Mesenchymal stem cell (in vitro differentiated cells and primary cell): ENCODE data around the gene SDHAF1.

Experiments
- DNase-seq: peaks from one replicate; pipeline ENCODE4 v3.0.0-alpha.2; 2013
- H2AFZ ChIP-seq: one replicate; pipeline ENCODE4 v1.6.1; 2013; ENCODE audit warnings: low read depth, mild to moderate bottlenecking, control low read depth, inconsistent platforms, low read length, moderate library complexity
- H2AK5ac ChIP-seq: 2 replicates; pipeline ENCODE4 v1.6.1; 2013; ENCODE audit warnings: low read length, moderate library complexity, mild to moderate bottlenecking, inconsistent platforms; ENCODE audit not compliant: severe bottlenecking
- H2BK120ac ChIP-seq: one replicate; pipeline ENCODE4 v1.6.1; 2013; ENCODE audit warnings: low read depth, mild to moderate bottlenecking, inconsistent platforms, low read length, moderate library complexity
- H2BK12ac ChIP-seq, 2 experiments: one replicate each; pipeline ENCODE4 v1.6.1; 2013; ENCODE audit warnings: inconsistent platforms in 2 of 2, low read length in 2 of 2, mild to moderate bottlenecking in 2 of 2, moderate library complexity in 2 of 2, control low read depth in 1 of 2
- H2BK15ac ChIP-seq: one replicate; pipeline ENCODE4 v1.6.1; 2013; ENCODE audit warnings: mild to moderate bottlenecking, low read depth, inconsistent platforms; ENCODE audit not compliant: poor library complexity, severe bottlenecking
- H2BK5ac ChIP-seq: 2 replicates; pipeline ENCODE4 v1.6.1; 2013; ENCODE audit warnings: low read depth, mild to moderate bottlenecking, low read length, control low read depth, inconsistent platforms; ENCODE audit not compliant: poor library complexity, severe bottlenecking
- H3K14ac ChIP-seq, 2 experiments: one replicate each; pipeline ENCODE4 v1.6.1; 2013; ENCODE audit warnings: inconsistent platforms in 2 of 2, low read length in 2 of 2, control low read depth in 1 of 2, mild to moderate bottlenecking in 1 of 2, moderate library complexity in 1 of 2
- H3K18ac ChIP-seq, 2 experiments: one replicate each; pipeline ENCODE4 v1.6.1; 2013; ENCODE audit warnings: inconsistent platforms in 2 of 2, low read length in 2 of 2, control low read depth in 1 of 2, low read depth in 1 of 2, mild to moderate bottlenecking in 1 of 2
- H3K23ac ChIP-seq, 2 experiments: one replicate each; pipeline ENCODE4 v1.6.1; 2013; ENCODE audit warnings: inconsistent platforms in 2 of 2, low read length in 2 of 2, mild to moderate bottlenecking in 2 of 2, moderate library complexity in 2 of 2, control low read depth in 1 of 2
- H3K27ac ChIP-seq: 2 replicates; pipeline ENCODE4 v1.5.1; 2013; ENCODE audit warnings: mild to moderate bottlenecking, moderate library complexity, low read length, control low read depth, inconsistent platforms; ENCODE audit not compliant: poor library complexity, severe bottlenecking
- H3K27me3 ChIP-seq, 2 experiments: 2 replicates each; pipeline versions ENCODE4 v1.6.1 to v1.7.0; 2013; ENCODE audit warnings: low read length in 2 of 2, mild to moderate bottlenecking in 2 of 2, moderate library complexity in 2 of 2, control low read depth in 1 of 2, inconsistent platforms in 1 of 2; ENCODE audit not compliant: control insufficient read depth in 1 of 2, insufficient read depth in 1 of 2
- H3K36me3 ChIP-seq, 2 experiments: 2 replicates each; pipeline versions ENCODE4 v1.6.1 to v1.7.0; 2013; ENCODE audit warnings: low read length in 2 of 2, control low read depth in 1 of 2, inconsistent platforms in 1 of 2, low read depth in 1 of 2, mild to moderate bottlenecking in 1 of 2; ENCODE audit not compliant: insufficient read depth in 2 of 2, control insufficient read depth in 1 of 2
- H3K4ac ChIP-seq, 2 experiments: one replicate each; pipeline ENCODE4 v1.6.1; 2013; ENCODE audit warnings: inconsistent platforms in 2 of 2, low read length in 2 of 2, mild to moderate bottlenecking in 2 of 2, moderate library complexity in 2 of 2, control low read depth in 1 of 2, low read depth in 1 of 2
- H3K4me1 ChIP-seq: 2 replicates; pipeline ENCODE4 v1.6.1; 2013; ENCODE audit warnings: low read depth, low read length, control low read depth; ENCODE audit not compliant: control insufficient read depth, insufficient read depth
- H3K4me2 ChIP-seq: 2 replicates; pipeline ENCODE4 v1.6.1; 2013; ENCODE audit warnings: low read length, mild to moderate bottlenecking, inconsistent platforms; ENCODE audit not compliant: poor library complexity, severe bottlenecking
- H3K4me3 ChIP-seq, 2 experiments: 2 replicates each; pipeline versions ENCODE4 v1.5.1 to v1.7.0; 2013; ENCODE audit warnings: low read length in 2 of 2, mild to moderate bottlenecking in 2 of 2, control low read depth in 1 of 2, low read depth in 1 of 2; ENCODE audit not compliant: insufficient read depth in 1 of 2
- H3K79me1 ChIP-seq: replicated peaks from 2 replicates; pipeline ENCODE4 v1.6.1; 2013; ENCODE audit warnings: mild to moderate bottlenecking, control low read depth, low read length, inconsistent platforms; ENCODE audit not compliant: poor library complexity, severe bottlenecking
- H3K9ac ChIP-seq: 2 replicates; pipeline ENCODE4 v1.7.0; 2013; ENCODE audit warnings: mild to moderate bottlenecking, low read length, moderate library complexity
- H3K9me3 ChIP-seq: 2 replicates; pipeline ENCODE4 v1.7.0; 2013; ENCODE audit warnings: mild to moderate bottlenecking, low read length; ENCODE audit not compliant: control insufficient read depth
- H4K8ac ChIP-seq: one replicate; pipeline ENCODE4 v1.6.1; 2013; ENCODE audit warnings: inconsistent platforms, mild to moderate bottlenecking, low read length, moderate library complexity
- H4K91ac ChIP-seq: one replicate; pipeline ENCODE4 v1.6.1; 2013; ENCODE audit warnings: mild to moderate bottlenecking, low read length, inconsistent platforms
- WGBS: methylation state at CpG from one replicate; pipeline ENCODE4 v1.1.7; 2013; ENCODE audit warnings: mixed read lengths; 5-methylcytosine and 5-hydroxymethylcytosine counted together

SDHAF1 gene

DNA sequence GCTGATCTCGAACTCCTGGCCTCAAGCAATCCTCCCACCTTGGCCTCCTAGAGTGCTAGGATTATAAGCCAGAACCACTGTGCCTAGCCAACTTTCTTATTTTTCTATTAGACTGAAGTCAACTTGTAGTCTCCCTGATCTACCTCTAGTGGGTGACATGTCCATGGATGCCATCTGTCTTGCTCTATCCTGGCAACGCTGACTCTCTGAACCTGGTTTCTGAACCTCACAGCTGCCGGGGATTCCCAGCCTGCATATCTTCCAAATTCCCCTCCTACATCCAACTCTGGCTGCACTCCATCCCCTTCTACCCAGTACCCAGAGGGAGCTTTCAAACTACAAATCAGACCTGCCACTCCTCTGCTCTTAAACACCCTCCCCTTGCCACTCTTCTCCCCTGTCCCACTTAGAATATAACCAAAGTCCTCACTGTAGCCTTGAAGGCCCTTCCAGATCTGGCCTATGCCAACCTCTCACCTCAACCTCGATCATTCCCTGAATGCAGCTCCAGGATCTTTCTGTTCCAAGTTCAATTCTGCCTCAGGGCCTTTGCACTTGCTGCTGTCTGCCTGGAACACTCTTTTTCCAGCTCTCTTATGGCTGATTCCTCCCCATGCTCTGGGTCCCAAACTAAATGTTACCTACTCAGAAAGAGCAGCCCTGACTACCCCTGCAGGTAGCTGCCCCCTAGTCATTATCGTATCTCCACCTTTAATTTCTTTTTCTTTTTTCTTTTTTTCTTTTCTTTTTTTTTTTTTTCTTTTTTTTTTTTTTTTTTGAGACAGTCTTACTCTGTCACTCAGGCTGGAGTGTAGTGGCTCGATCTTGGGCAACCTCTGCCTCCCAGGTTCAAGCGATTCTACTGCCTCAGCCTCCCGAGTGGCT, 35.5 kb downstream of the SDHAF1 start:
- Histone ChIP-seq H2BK12ac (no peak overlapping the region), H3K23ac (no peak overlapping the region), H3K4me2 (no peak overlapping the region), H3K9me3 (no peaks in the 10 kb centered on the region), H3K27me3 (no peaks in the 10 kb centered on the region), H2BK5ac (no peak overlapping the region), H2BK120ac (no peak overlapping the region), H4K91ac (no peak overlapping the region), H2BK15ac (no peak overlapping the region), H3K4ac (no peak overlapping the region), H2AK5ac (no peak overlapping the region), H3K9ac (no peak overlapping the region), H3K18ac (no peak overlapping the region), H4K8ac (no peak overlapping the region), H3K36me3 (peaks cover 36 to 41% of the 10 kb centered on the region in 2 experiments), H3K79me1 (peaks cover 20% of the 10 kb centered on the region), H3K4me1 (peaks cover 7% of the 10 kb centered on the region), H3K4me3 (no peak overlapping the region), H3K27ac (no peak overlapping the region), H3K14ac (no peak overlapping the region), H2AFZ (no peak overlapping the region)
- WGBS: 96% methylated on average over 4 of the region's 8 CpGs
- DNase-seq: no peak

DNA sequence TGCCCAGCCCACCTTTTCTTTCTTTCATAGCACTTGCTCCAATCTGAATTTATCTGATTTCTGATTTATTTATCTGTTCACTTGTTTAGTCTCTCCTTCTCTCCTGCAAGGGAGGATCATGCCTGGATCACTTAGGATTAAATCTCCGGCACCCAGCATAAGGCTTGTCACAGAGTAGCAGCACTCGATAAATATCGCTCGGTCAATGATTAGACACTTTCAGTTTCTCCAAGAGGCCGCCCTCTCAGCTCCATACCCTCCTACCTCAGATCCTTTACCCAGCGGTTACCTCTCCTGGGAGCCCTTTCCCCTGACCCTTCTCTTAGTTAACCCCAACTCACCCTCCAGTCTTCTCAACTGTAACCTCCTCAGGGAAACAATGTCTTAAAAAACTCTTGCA, 36.3 kb downstream of the SDHAF1 start:
- H3K14ac ChIP-seq: no peak overlapping the region
- no peak for DNase-seq
- H3K18ac ChIP-seq: no peak overlapping the region
- H4K8ac ChIP-seq: no peak overlapping the region
- H2BK120ac ChIP-seq: no peak overlapping the region
- H2BK12ac ChIP-seq: no peak overlapping the region
- H3K4me3 ChIP-seq: peak overlapping the region in 1 of 2 experiments; percentile 87
- H3K4ac ChIP-seq: no peak overlapping the region
- H3K79me1 ChIP-seq: peaks cover 18% of the 10 kb centered on the region
- H3K9me3 ChIP-seq: no peaks in the 10 kb centered on the region
- H3K36me3 ChIP-seq: peaks cover 29 to 34% of the 10 kb centered on the region in 2 experiments
- H3K4me1 ChIP-seq: peaks cover 7% of the 10 kb centered on the region
- H3K9ac ChIP-seq: peak overlapping the region; percentile 89
- no peak overlapping the region for H3K23ac ChIP-seq
- no peak overlapping the region for H2AK5ac ChIP-seq
- H3K27ac ChIP-seq: no peak overlapping the region
- no peaks in the 10 kb centered on the region for H3K27me3 ChIP-seq
- no peak overlapping the region for H4K91ac ChIP-seq
- no peak overlapping the region for H2AFZ ChIP-seq
- H2BK15ac ChIP-seq: no peak overlapping the region
- peak overlapping the region; percentile 54 for H3K4me2 ChIP-seq
- WGBS: 91% methylated on average over 6 of the region's 6 CpGs
- no peak overlapping the region for H2BK5ac ChIP-seq

DNA sequence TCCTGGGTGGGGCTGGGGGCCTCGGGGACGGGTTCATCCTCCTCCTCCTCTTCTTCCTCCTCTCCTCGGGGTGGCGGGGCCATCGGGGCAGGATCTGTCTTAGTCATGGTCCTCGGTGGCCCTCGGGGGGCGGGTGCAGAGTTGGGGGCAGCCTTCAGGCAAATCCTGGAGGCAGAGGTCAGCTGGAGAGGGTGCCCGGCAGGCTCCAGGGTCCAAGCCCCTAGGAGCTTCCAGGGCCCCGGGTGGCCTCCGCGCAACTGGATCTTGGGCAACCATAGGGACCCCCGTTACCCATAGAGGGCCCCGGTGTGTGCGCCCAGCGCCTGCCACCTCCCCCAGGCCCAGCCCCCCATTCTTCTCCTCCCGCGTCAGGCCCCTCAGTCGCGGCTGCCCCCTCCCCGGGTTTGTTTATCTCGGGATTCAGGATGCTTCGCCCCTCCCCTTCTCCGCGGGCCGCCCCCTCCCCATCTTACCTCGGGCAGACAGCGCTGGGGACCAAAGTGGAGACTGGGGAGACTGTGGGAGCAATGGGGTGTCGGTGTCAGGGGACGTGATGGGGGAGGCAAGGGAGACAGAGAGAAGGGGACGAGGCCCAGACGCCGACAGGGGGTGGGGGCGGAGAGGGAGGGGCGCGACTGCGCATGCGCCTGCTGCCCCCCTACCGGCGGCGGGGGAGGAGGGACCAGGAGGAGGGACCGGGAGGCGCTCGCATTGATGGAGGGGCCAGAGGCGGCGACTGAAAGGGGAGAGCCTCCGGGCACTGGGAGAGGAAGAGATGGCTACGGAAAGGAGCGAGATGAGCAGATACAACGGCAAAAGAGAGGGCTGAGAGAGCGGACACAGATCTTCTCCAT, 37.5 kb downstream of the SDHAF1 start, which contains the start of gene CLIP3:
CLIP3 (minus strand) TSS at position 623 of the 854 bp plus-strand sequence; CDS start at position 107, 516 bp downstream.
- Histone ChIP-seq H3K4me2 (peak within 1 kb of the TSS; percentile 95), H3K9ac (peak within 1 kb of the TSS; percentile 89), H2AFZ (peak within 1 kb of the TSS; percentile 99), H3K18ac (peak within 1 kb of the TSS; percentile 23 to 95), H3K4ac (peak within 1 kb of the TSS; percentile 81 to 94), H4K91ac (peak within 1 kb of the TSS; percentile 84), H2BK15ac (peak within 1 kb of the TSS; percentile 60), H3K4me3 (peak within 1 kb of the TSS; percentile 86 to 87), H3K27me3 (no peaks in the 10 kb centered on the region), H3K27ac (no peak within 1 kb of the TSS), H2AK5ac (no peak within 1 kb of the TSS), H3K9me3 (no peaks in the 10 kb centered on the region), H4K8ac (peak within 1 kb of the TSS; percentile 93), H3K14ac (peak within 1 kb of the TSS in 1 of 2 experiments; percentile 94), H2BK12ac (peak within 1 kb of the TSS in 1 of 2 experiments; percentile 43), H3K36me3 (peaks cover 21 to 22% of the 10 kb centered on the region in 2 experiments), H3K79me1 (peaks cover 17% of the 10 kb centered on the region), H2BK120ac (peak within 1 kb of the TSS; percentile 46), H3K23ac (no peak within 1 kb of the TSS), H2BK5ac (no peak within 1 kb of the TSS), H3K4me1 (peaks cover 7% of the 10 kb centered on the region)
- DNase-seq: peak; percentile 73
- WGBS: 7% methylated on average over 31 of the region's 51 CpGs

DNA sequence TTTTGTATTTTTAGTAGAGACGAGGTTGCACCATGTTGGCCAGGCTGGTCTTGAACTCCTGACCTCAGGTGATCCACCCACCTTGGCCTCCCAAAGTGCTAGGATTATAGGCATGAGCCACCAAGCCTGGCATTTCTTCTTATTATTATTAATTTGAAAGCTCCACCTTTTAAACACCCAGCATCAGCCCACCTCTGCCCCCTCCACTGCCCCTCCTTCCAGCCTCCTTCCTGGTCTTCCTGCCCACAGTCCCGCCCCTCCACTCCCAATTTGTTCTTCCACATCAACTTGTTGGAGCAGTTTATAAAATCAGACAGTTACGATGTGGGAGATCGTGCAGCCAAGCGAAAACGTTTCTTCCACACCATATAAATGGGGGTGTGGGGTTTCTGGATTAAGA, 45.5 kb downstream of the SDHAF1 start:
- 92% methylated on average over 2 of the region's 6 CpGs for WGBS
- H3K14ac ChIP-seq: no peak overlapping the region
- no peak overlapping the region for H3K23ac ChIP-seq
- no peak overlapping the region for H3K9ac ChIP-seq
- H2BK5ac ChIP-seq: no peak overlapping the region
- H3K36me3 ChIP-seq: peaks cover 8 to 11% of the 10 kb centered on the region in 2 experiments
- no peak overlapping the region for H3K27ac ChIP-seq
- no peak overlapping the region for H2BK120ac ChIP-seq
- H2BK12ac ChIP-seq: no peak overlapping the region
- H3K79me1 ChIP-seq: peaks cover 3% of the 10 kb centered on the region
- no peak overlapping the region for H2AK5ac ChIP-seq
- DNase-seq: no peak
- no peak overlapping the region for H3K4ac ChIP-seq
- H4K91ac ChIP-seq: no peak overlapping the region
- no peak overlapping the region for H3K4me3 ChIP-seq
- no peak overlapping the region for H4K8ac ChIP-seq
- no peak overlapping the region for H3K4me2 ChIP-seq
- no peaks in the 10 kb centered on the region for H3K27me3 ChIP-seq
- H3K9me3 ChIP-seq: no peaks in the 10 kb centered on the region
- H2AFZ ChIP-seq: no peak overlapping the region
- no peak overlapping the region for H3K18ac ChIP-seq
- H3K4me1 ChIP-seq: peaks cover 6% of the 10 kb centered on the region
- H2BK15ac ChIP-seq: no peak overlapping the region
